Fibroblast of skin of left biceps (primary cell): ENCODE results near the gene LAMA1.
A peak's percentile ranks its signal among the peaks of the same experiment; 100 is the strongest.

Experiments
- DNase-seq, 2 experiments: peaks; one replicate each; pipeline ENCODE4 v3.0.0-alpha.2; 2013; ENCODE audit warnings: low read depth in 2 of 2

Gene LAMA1

GRCh38 chr18:7105268-7105667 is 12.3 kb downstream of the LAMA1 start:
- DNase-seq = no peak

- DNase-seq = no peak
Observed at GRCh38 chr18:7104649-7105048, 12.9 kb downstream of the LAMA1 start.

- DNase-seq = no peak
Observed at GRCh38 chr18:7102131-7102530, 15.5 kb downstream of the LAMA1 start.

- no peak for DNase-seq
Observed at GRCh38 chr18:7096838-7097237, 20.8 kb downstream of the LAMA1 start.

- DNase-seq = no peak
Observed at GRCh38 chr18:7094427-7094826, 23.2 kb downstream of the LAMA1 start.

DNA sequence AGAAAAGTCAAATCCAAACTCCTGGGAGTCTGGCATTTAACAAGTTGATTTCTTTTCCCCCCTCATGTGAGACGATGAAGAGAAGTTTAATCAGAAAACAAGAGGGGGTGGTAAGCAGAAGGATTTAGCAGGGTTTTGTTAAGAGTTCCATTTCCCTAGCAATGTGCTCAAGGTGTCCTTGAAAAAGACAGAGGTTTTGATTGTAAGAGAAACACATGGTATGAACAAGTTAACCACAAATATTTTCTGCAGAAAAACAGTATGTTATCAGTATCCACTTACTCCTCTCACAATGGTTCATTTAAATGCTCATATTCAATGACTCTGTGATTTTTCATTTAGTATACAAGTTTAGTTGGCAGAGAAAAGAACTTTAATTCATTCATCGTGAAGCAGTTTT is 26.8 kb downstream of the LAMA1 start:
- no peak for DNase-seq

GRCh38 chr18:7089369-7089768 is 28.2 kb downstream of the LAMA1 start:
- no peak for DNase-seq

GRCh38 chr18:7084080-7085065 is 33.2 kb downstream of the LAMA1 start:
- peak; percentile 77 to 81 for DNase-seq

- no peak for DNase-seq
Observed at GRCh38 chr18:7082671-7083070, 34.9 kb downstream of the LAMA1 start.

- DNase-seq = no peak
Observed at GRCh38 chr18:7079231-7079630, 38.4 kb downstream of the LAMA1 start.

GRCh38 chr18:7072593-7072992 is 45.0 kb downstream of the LAMA1 start:
- DNase-seq = no peak

- no peak for DNase-seq
Observed at GRCh38 chr18:7071600-7071999, 46.0 kb downstream of the LAMA1 start.

DNA sequence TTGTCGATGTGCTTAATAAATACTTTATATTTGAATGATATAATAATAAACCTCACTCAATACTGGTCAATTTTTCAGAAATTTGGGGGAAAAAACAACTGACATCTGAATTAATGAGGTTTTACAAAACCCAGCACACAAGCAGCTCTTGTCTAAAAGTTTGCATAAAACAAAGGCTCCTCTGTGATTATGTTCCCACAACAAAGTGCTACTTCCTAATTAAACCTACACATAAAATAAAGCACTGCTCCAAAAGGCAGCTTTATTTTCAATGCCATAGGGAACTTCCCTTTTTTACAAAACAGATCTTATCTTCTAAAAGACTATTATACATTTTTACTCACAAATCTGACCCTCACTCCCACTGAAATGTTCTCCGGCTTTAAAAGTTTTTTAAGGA is 47.1 kb downstream of the LAMA1 start:
- DNase-seq = no peak

- no peak for DNase-seq
Observed at GRCh38 chr18:7068871-7069590, 48.6 kb downstream of the LAMA1 start.

GRCh38 chr18:7066965-7067555 is 50.5 kb downstream of the LAMA1 start:
- no peak for DNase-seq

- no peak for DNase-seq
Observed at GRCh38 chr18:7065736-7066135, 51.9 kb downstream of the LAMA1 start.

DNA sequence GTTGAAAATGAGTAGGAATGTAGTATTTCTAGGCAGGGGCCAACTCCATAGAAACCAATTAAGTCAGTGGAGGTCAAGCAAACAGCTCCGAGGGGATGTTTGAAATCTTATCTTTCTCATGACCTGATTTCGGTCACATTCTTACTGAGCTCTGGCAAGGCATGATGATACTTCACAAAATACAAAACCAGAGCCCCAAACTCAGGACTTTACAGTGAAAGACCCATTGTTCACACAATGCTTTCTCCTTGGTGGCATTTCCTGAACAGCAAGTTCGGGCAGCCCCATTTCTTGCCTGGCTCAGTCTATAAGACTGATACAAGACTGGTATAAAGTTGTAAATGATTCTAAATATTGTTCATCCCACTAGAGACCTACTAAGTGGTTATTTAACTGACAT is 53.3 kb downstream of the LAMA1 start:
- DNase-seq = no peak

DNA sequence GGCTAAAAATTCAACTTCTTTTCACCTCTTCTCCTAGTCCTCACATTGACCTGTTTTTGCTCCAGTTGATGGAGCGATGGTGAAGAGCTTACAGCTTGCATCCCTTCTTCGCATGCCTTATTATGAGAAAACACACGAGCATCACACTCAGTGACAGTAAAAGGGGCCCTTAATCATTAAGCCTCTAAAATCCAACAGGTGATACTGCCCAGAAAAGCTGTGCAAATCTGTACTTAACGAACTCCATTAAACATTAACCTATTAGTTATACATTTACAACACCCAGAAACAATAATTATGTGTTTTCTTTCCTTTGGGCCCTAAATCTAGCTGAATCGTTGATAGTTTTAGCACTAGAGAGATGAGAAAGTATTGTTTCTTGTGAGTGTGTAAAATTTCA is 54.8 kb downstream of the LAMA1 start:
- DNase-seq = no peak

- no peak for DNase-seq
Observed at GRCh38 chr18:7062236-7062635, 55.4 kb downstream of the LAMA1 start.

DNA sequence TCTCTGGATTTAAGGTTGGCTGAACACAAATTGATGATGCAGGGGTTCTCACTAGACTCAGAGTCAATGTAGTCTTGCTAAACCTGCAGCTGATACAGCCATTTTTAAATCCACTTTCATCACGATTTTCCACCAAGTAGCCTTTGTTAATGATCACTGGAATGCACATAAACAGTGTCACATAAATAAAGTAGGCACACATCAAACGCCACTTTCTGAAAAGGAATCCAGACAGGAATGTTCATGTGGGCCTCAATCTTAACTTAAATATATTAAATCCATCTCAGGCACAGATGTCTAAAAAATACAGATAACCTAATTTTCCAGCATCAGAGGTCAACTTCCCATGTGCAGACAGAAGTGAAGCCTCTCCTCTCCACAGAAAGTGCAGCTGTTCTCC is 58.3 kb downstream of the LAMA1 start:
- DNase-seq = no peak

GRCh38 chr18:7056026-7056425 is 61.6 kb downstream of the LAMA1 start:
- no peak for DNase-seq

- DNase-seq = no peak
Observed at GRCh38 chr18:7049951-7050350, 67.6 kb downstream of the LAMA1 start.

- DNase-seq = no peak
Observed at GRCh38 chr18:7048081-7048480, 69.5 kb downstream of the LAMA1 start.
